Sigmoid colon (tissue), 7 donors: ENCODE results near the gene MICALL2. TPM values are rescaled to one million over a fixed set of nuclear protein-coding genes. Genes with fewer than 3 reads are reported as not detected.

Experiments
- DNase-seq: peaks from one replicate; pipeline ENCODE4 v3.0.0-alpha.2; 2019
- H3K27ac ChIP-seq, 4 donors: fragments of 200-600 bp; sonication (generic); one replicate each; pipeline ENCODE4 v1.5.1; 2016 to 2019; ENCODE audit warnings: mild to moderate bottlenecking in 1 of 4
- H3K27me3 ChIP-seq, 3 donors: fragments of 200-600 bp; sonication (generic); one replicate each; pipeline ENCODE4 v1.5.1; 2019; ENCODE audit warnings: mild to moderate bottlenecking in 1 of 3
- H3K36me3 ChIP-seq, 4 donors: fragments of 200-600 bp; sonication (generic); one replicate each; pipeline ENCODE4 v1.5.1; 2016 to 2019
- H3K4me1 ChIP-seq, 4 donors: fragments of 200-600 bp; sonication (generic); one replicate each; pipeline ENCODE4 v1.5.1; 2017 to 2019
- H3K4me3 ChIP-seq, 4 donors: fragments of 200-600 bp; sonication (generic); one replicate each; pipeline ENCODE4 v1.5.1; 2017 to 2019; ENCODE audit warnings: mild to moderate bottlenecking in 2 of 4, moderate library complexity in 1 of 4
- H3K9me3 ChIP-seq, 4 donors: fragments of 200-600 bp in 3 of 4; sonication (generic) in 3 of 4; one replicate each; pipeline versions ENCODE4 v1.5.1 to v1.6.1; 2013 to 2019
- EP300 ChIP-seq, 4 donors: sonication (generic); formaldehyde crosslinking; IDR thresholded peaks; one replicate each; pipeline ENCODE4 v1.6.1; 2017; ENCODE audit warnings: antibody characterized with exemption in 4 of 4
- POLR2A ChIP-seq, 2 donors: fragments of 450-650 bp; IDR thresholded peaks; one replicate each; pipeline ENCODE4 v1.6.1; 2016; ENCODE audit warnings: antibody characterized with exemption in 2 of 2, mild to moderate bottlenecking in 2 of 2, moderate library complexity in 2 of 2
- POLR2AphosphoS5 ChIP-seq, 4 donors: sonication (generic); formaldehyde crosslinking; IDR thresholded peaks; one replicate each; pipeline ENCODE4 v1.6.1; 2017; ENCODE audit warnings: antibody characterized with exemption in 4 of 4
- WGBS, 2 donors: extraction: QIAGEN DNeasy Blood & Tissue Kit; methylation state at CpG; one replicate each; pipeline ENCODE4 v1.1.7; 2013; 5-methylcytosine and 5-hydroxymethylcytosine counted together
- intact Hi-C: fragments of 100-400 bp; cut with DNase I; formaldehyde crosslinking; loops from one replicate; pipeline ENCODE4 v1.15.1; 2023
- polyA plus RNA-seq, 3 donors: library from polyadenylated mRNA; stranded (reverse); fragments of 200-250 nt; gene quantifications; one replicate each; pipeline ENCODE4 v1.2.3, GENCODE V29; 2013
- total RNA-seq, 4 donors: library from RNA; depleted of rRNA; stranded (reverse); fragments of >200 nt; gene quantifications; one replicate each; pipeline ENCODE4 v1.1.0, GENCODE V29; 2016
- TF ChIP-seq, protein P1 (sequence below), 4 experiments: fragments of 450-650 bp in 3 of 4; fragments of 200-600 bp in 1 of 4; IDR thresholded peaks; one replicate each; pipeline ENCODE4 v1.5.1; 2016 to 2019; ENCODE audit warnings: antibody characterized with exemption in 4 of 4, mild to moderate bottlenecking in 3 of 4, moderate library complexity in 2 of 4
- donor health status: healthy with polysubstance abuse.
- donor health status: Bipolar disorder and iron deficiency.
- donor health status: healthy.

MICALL2 gene
- total and polyA plus RNA-seq, 7 donors = 8.4 to 86.2 (median 30.7) TPM

DNA sequence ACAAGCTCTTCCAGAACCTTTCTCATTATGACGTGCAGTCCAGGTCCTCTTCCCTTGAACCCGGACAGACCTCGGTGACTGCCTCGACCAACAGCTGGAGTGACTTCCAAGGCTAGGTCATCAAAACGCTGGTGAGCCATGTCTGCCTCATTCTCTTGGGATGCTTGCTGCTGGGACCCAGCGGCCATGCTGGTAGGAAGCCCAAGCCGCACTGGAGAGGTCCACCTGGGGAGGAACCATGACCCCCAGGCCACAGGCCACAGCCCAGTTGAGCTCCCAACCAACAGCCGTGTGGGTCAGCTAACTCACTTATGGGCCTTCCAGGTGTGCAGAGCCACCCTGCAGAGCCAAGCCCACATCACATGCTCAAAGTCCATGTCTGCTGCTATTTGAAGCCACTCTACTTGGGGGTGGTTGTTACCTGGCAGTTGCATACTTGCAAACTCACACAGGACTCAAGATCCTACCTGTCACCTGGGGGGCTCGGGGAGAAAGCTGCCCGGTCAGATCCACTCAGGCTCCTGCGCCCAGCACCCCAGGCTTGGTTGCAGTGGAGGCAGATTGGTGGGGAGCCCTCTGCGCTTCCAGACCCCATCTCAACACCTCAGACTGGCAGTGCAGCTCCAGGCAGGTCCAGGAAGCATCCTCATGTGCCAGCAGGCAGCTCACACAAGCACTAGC, 57.0 kb downstream of the MICALL2 start:
- 90 to 92% methylated on average over 12 of the region's 12 CpGs for WGBS, 2 donors
- H3K4me3 ChIP-seq = no peak overlapping the region
- H3K36me3 ChIP-seq = no peaks in the 10 kb centered on the region
- no peak overlapping the region for H3K27ac ChIP-seq
- TF ChIP-seq POLR2AphosphoS5 (IDR thresholded peaks at IDR 0.05) = no peak
- H3K4me1 ChIP-seq = peaks cover 0 to 8% (median 3%) of the 10 kb centered on the region in 4 donors
- peaks cover 4 to 10% (median 6%) of the 10 kb centered on the region in 4 donors for H3K9me3 ChIP-seq
- no peak for DNase-seq
- intact Hi-C loops = no loop called here
- H3K27me3 ChIP-seq = peaks cover 13 to 92% (median 50%) of the 10 kb centered on the region in 3 donors

DNA sequence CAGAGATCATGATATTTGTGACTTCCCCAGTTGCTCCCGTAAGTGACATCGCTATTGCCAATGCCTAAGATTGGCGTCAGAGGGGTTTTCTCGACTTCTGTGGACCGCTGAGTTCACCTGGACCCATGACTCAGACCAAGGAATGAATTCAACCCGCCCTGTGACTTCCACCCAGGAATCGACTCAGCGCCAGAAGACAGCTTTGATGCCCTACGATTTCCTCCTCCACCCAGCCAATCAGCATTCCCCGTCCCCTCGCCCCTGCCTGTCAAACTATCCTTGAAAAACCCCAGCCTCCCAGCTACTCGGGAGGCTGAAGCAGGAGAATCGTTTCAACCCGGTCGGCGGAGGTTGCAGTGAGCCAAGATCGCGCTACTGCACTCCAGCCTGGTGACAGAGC, 58.3 kb downstream of the MICALL2 start:
- H3K27me3 ChIP-seq = peaks cover 13 to 79% (median 38%) of the 10 kb centered on the region in 3 donors
- H3K4me3 ChIP-seq = no peak overlapping the region
- intact Hi-C loops = no loop called here
- 59 to 77% methylated on average over 18 of the region's 18 CpGs for WGBS, 2 donors
- H3K4me1 ChIP-seq = peaks cover 0 to 8% (median 3%) of the 10 kb centered on the region in 4 donors
- no peak for TF ChIP-seq POLR2A (IDR thresholded peaks at IDR 0.05)
- no peak for TF ChIP-seq POLR2AphosphoS5 (IDR thresholded peaks at IDR 0.05)
- TF ChIP-seq EP300 (IDR thresholded peaks at IDR 0.05) = no peak
- no peak overlapping the region for H3K27ac ChIP-seq
- no peak for DNase-seq
- H3K36me3 ChIP-seq = no peaks in the 10 kb centered on the region
- peaks cover 4 to 10% (median 6%) of the 10 kb centered on the region in 4 donors for H3K9me3 ChIP-seq

DNA sequence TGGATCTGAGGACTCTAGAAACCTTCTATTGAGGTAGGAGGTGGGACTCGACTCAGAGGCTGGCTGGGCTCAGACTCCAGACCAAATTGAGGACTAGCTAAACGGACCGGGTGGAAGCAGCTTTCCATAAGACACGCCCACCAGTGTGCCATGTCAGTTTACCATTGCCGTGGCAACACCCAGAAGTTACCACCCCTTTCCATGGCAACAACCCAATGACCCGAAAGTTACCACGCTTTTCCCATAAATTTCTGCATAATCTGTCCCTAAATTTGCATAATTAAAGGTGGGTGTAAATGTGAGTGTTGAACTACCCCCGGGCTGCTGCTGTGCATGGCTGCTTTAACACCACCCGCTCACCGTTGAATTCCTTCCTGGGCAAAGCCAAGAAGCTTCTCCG, 58.9 kb downstream of the MICALL2 start:
- intact Hi-C loops = no loop called here
- TF ChIP-seq, protein P1, sequence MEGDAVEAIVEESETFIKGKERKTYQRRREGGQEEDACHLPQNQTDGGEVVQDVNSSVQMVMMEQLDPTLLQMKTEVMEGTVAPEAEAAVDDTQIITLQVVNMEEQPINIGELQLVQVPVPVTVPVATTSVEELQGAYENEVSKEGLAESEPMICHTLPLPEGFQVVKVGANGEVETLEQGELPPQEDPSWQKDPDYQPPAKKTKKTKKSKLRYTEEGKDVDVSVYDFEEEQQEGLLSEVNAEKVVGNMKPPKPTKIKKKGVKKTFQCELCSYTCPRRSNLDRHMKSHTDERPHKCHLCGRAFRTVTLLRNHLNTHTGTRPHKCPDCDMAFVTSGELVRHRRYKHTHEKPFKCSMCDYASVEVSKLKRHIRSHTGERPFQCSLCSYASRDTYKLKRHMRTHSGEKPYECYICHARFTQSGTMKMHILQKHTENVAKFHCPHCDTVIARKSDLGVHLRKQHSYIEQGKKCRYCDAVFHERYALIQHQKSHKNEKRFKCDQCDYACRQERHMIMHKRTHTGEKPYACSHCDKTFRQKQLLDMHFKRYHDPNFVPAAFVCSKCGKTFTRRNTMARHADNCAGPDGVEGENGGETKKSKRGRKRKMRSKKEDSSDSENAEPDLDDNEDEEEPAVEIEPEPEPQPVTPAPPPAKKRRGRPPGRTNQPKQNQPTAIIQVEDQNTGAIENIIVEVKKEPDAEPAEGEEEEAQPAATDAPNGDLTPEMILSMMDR (IDR thresholded peaks at IDR 0.05) = no peak
- no peak for TF ChIP-seq EP300 (IDR thresholded peaks at IDR 0.05)
- no peak for TF ChIP-seq POLR2A (IDR thresholded peaks at IDR 0.05)
- TF ChIP-seq POLR2AphosphoS5 (IDR thresholded peaks at IDR 0.05) = no peak
- peaks cover 4 to 10% (median 6%) of the 10 kb centered on the region in 4 donors for H3K9me3 ChIP-seq
- H3K4me1 ChIP-seq = peaks cover 0 to 8% (median 3%) of the 10 kb centered on the region in 4 donors
- H3K36me3 ChIP-seq = no peaks in the 10 kb centered on the region
- no peak for DNase-seq
- WGBS, 2 donors = 38 to 44% methylated on average over 11 of the region's 11 CpGs
- no peak overlapping the region for H3K4me3 ChIP-seq
- no peak overlapping the region for H3K27ac ChIP-seq
- peaks cover 13 to 79% (median 33%) of the 10 kb centered on the region in 3 donors for H3K27me3 ChIP-seq

DNA sequence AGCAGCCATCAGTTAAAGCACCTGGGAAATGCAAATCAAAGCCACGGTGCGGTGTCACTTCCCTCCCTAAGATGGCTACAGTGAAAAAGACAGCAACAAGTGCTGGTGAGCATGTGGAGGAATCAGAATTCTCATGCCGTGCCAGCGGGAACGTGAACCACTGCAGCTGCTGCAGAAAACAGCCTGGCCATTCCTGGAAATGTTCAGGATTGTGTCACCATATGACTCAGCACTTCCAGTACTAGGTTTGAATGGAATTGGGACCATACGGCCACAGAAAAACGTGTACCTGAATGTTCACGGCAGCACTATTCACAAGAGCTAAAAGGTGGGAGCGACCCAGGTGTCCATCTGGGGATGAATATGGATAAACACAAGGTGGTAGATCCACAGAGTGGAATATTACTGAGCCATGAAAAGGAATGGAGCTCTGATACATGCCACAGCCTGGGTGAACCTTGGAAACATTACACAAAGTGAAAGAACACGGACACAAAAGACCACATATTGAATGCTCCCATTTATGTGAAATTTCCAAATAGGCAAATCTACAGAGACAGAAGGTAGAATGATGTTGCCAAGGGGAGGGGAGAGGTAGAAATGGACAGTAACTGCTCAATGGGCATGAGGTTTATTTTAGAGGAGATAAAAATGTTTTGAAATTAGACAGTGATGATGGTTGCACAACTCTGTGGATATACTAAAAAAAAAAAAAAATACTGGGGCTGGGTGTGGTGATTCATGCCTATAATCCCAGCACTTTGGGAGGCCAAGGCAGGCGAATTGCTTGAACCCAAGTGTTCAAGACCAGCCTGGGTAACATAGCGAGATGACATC, 61.6 kb downstream of the MICALL2 start:
- Histone ChIP-seq H3K4me3 (no peak overlapping the region), H3K27me3 (peaks cover 5 to 74% (median 26%) of the 10 kb centered on the region in 3 donors), H3K4me1 (no peaks in the 10 kb centered on the region), H3K27ac (no peak overlapping the region), H3K9me3 (peaks cover 7 to 15% (median 12%) of the 10 kb centered on the region in 4 donors), H3K36me3 (no peaks in the 10 kb centered on the region)
- TF ChIP-seq POLR2A (IDR thresholded peaks at IDR 0.05) = no peak
- TF ChIP-seq, protein P1 (IDR thresholded peaks at IDR 0.05) = no peak
- TF ChIP-seq EP300 (IDR thresholded peaks at IDR 0.05) = no peak
- no peak for TF ChIP-seq POLR2AphosphoS5 (IDR thresholded peaks at IDR 0.05)
- intact Hi-C loops = no loop called here
- DNase-seq = no peak
- WGBS, 2 donors = 77 to 82% methylated on average over 12 of the region's 12 CpGs

DNA sequence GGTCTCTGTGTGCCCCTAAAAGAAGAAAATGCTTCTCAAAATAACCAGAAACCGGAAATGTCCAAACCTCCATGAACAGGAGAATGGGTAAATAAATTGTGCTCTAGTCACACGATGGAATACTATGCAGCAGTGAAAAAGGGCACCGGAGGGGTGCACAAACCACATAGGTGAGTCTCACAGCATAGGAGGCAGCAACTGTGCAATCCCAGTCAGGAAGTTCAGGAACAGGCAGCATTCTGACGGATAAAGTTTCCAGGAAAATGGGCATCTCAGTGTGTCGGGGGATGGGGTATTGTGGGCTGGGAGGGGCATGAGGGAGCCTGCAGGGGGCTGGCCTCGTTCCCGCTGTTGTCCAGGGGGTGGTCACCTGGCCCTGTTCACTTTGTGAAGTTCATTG, 63.1 kb downstream of the MICALL2 start:
- Histone ChIP-seq H3K36me3 (no peaks in the 10 kb centered on the region), H3K9me3 (peaks cover 3 to 15% (median 5%) of the 10 kb centered on the region in 4 donors), H3K27me3 (peaks cover 0 to 64% (median 16%) of the 10 kb centered on the region in 3 donors), H3K27ac (no peak overlapping the region), H3K4me3 (no peak overlapping the region), H3K4me1 (no peaks in the 10 kb centered on the region)
- no peak for DNase-seq
- no peak for TF ChIP-seq POLR2A (IDR thresholded peaks at IDR 0.05)
- no peak for TF ChIP-seq POLR2AphosphoS5 (IDR thresholded peaks at IDR 0.05)
- TF ChIP-seq, protein P1 (IDR thresholded peaks at IDR 0.05) = no peak
- no peak for TF ChIP-seq EP300 (IDR thresholded peaks at IDR 0.05)
- intact Hi-C loops = no loop called here
- WGBS, 2 donors = 73 to 83% methylated on average over 7 of the region's 7 CpGs
